GM18502 (cell line): Measurements from ENCODE around the gene CPED1.
"Not testable (repeated sequence)": the region's sequence is repeated elsewhere in the genome, so short reads cannot be mapped to it uniquely, and the experiment has no call there.

ENCODE experiments used
- ATAC-seq: cut with Tn5 transposase; IDR thresholded peaks from one replicate; pipeline ENCODE4 v1.9.1; 2021; ENCODE audit warnings: mild to moderate bottlenecking; ENCODE audit not compliant: unreplicated experiment, poor library complexity

CPED1 gene

GRCh38 chr7:121036776-121037175 is 48.3 kb downstream of the CPED1 start:
- not testable (repeated sequence) for ATAC-seq

- ATAC-seq: not testable (repeated sequence)
Observed at GRCh38 chr7:121037329-121037728, 48.8 kb downstream of the CPED1 start.

GRCh38 chr7:121037957-121038716 is 49.6 kb downstream of the CPED1 start:
- no peak for ATAC-seq

- ATAC-seq: no peak
Observed at GRCh38 chr7:121038717-121039509, 50.4 kb downstream of the CPED1 start.

- ATAC-seq: no peak
Observed at GRCh38 chr7:121039510-121039822, 51.0 kb downstream of the CPED1 start.

- no peak for ATAC-seq
Observed at GRCh38 chr7:121039994-121040393, 51.5 kb downstream of the CPED1 start.

GRCh38 chr7:121041516-121042148 is 53.1 kb downstream of the CPED1 start:
- ATAC-seq: no peak

GRCh38 chr7:121042195-121042594 is 53.7 kb downstream of the CPED1 start:
- no peak for ATAC-seq

GRCh38 chr7:121042899-121043298 is 54.4 kb downstream of the CPED1 start:
- ATAC-seq: no peak

- no peak for ATAC-seq
Observed at GRCh38 chr7:121043314-121044234, 55.1 kb downstream of the CPED1 start.

GRCh38 chr7:121045090-121045489 is 56.6 kb downstream of the CPED1 start:
- ATAC-seq: no peak

GRCh38 chr7:121046009-121046408 is 57.5 kb downstream of the CPED1 start:
- ATAC-seq: no peak

GRCh38 chr7:121046893-121047468 is 58.5 kb downstream of the CPED1 start:
- no peak for ATAC-seq

GRCh38 chr7:121048195-121048594 is 59.7 kb downstream of the CPED1 start:
- no peak for ATAC-seq

- no peak for ATAC-seq
Observed at GRCh38 chr7:121049028-121049791, 60.7 kb downstream of the CPED1 start.

- no peak for ATAC-seq
Observed at GRCh38 chr7:121049897-121050296, 61.4 kb downstream of the CPED1 start.

GRCh38 chr7:121053219-121053618 is 64.7 kb downstream of the CPED1 start:
- no peak for ATAC-seq

GRCh38 chr7:121054925-121055324 is 66.4 kb downstream of the CPED1 start:
- ATAC-seq: no peak

GRCh38 chr7:121057878-121058277 is 69.4 kb downstream of the CPED1 start:
- ATAC-seq: no peak
